ENCODE measurements around the gene GLT1D1.
"Not testable (repeated sequence)": the region's sequence is repeated elsewhere in the genome, so short reads cannot be mapped to it uniquely, and the experiment has no call there.

GLT1D1 gene

DNA sequence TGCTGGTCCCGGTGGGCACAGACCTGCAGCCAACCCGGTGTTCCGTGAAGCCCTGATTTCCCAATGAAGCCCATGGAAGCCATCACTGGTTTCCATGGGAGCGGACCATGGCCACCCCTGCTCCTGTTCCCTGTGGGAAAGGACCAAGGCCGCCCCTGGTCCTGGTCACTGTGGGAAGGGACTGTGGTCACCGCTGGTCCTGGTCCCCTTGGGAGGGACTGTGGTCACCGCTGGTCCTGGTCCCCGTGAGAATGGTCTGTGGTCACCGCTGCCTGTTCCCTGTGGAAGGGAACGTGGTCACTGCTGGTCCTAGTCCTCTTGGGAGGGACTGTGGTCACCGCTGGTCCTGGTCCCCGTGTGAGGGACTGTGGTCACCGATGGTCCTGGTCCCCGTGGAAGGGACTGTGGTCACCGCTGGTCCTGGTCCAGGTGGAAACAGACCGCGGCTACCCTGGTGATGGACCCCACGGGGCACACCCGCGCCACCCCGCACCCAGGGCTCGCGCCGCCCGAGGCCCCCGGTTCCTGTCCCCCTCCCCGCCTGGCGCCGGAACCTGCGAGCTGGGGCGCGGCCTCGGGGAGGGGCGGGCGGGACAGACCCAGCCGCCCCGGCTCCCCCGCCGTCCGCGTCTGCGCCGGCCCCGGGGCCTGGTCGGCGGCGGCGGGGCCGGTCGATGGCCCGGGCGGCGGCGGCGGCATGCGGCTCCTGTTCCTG is at the start of gene GLT1D1:
Gene GLT1D1 (plus strand): TSS at position 594 of the 715 bp plus-strand sequence. CDS start 104 bp downstream, at position 698.
- no peak for DNase-seq

DNA sequence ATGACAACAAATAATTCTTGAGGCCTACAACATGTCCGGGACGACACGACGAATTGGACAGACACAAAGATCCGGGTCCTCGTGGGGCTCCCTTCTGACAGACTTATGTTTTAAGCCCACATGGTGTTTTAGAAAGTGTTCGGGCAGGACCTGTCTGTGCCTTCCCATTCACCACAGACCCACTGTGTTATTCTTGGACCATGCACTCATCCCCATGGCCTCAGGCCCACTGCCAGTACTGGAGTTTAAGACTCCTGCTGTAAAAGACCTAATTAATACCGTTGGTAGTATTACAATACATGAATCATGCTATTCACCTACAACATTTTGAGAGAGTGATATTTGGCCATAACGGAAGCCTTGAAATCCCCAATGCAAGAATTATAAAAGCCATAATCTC is 49.5 kb upstream of the GLT1D1 start:
- no peak for DNase-seq

DNA sequence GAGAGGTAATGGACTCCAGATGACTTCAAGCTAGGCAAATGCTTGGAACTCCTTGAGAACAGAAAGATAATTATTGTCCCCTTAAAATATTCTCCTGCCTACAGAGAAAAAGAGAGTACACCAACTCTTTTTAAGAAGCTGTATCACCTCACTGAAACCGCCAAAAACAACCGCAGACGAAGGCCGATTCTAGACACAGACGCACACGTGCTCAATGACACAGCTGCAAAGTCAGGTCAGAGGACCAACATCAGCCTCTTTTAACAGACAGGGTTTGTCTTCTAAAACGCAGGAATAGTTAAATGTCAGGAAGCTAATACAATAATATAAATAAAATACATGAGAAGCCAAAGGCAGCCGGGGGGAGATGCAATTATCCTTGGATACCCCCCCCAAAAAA is 48.5 kb upstream of the GLT1D1 start:
- no peak for DNase-seq

DNA sequence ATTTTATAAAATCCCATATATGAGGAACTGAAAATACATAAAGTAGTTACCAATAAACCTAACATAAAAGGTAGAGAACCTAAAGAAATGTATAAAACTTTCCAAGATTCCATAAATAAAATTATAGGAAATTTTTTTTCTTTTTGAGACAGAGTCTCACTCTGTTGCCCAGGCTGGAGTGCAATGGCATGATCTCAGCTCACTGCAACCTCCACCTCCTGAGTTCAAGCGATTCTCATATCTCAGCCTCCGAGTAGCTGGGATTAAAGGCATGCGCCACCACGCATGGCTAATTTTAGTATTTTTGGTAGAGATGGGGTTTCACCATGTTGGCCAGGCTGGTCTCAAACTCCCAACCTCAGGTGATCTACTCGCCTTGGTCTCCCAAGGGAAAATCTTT is 47.9 kb upstream of the GLT1D1 start:
- DNase-seq, result not testable (repeated sequence)

DNA sequence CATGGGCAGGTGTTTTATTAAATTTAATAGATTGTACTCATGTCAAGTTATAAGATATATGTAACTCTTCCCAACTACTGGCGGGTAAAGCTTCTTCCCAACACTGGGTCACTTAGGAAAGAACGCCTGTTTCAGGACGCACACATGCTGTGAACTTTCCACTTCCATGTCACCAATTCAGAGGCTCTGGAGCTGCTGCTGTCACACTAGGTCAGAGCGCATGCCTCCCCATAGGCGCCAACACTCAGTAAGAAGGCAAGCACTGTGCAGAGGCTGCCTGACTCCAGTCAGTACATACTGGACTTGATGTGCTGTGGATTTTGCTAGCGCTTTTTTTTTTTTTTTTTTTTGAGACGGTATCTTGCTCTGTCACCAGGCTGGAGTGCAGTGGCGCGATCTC is 46.7 kb upstream of the GLT1D1 start:
- no peak for DNase-seq

DNA sequence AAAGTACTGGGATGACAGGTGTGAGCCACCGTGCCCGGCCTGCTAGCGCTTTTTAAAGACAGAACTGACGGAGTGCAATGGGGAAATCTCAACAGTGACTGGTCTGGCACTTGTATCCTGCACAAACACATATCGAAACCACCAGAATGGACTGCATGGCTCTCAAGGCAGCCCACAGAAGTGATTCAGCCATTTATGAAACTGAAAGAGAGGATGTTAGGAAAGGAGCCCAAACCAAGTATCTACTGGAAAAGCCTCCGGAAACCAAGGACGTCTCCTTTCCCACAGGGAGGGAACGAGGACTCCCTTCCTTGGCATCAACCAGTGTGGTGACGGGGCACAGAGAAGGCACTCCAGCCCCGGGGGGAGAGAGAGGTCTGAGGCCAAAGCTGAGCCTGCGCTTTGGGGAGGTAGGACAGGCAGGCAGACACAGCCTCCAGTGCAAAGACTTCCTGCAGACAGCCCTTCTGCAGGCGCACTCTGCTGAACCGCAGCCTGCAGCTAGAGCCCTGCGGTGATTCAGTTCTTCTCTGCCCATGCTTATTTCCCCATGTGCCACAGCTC is 46.0 kb upstream of the GLT1D1 start:
- DNase-seq, result no peak

DNA sequence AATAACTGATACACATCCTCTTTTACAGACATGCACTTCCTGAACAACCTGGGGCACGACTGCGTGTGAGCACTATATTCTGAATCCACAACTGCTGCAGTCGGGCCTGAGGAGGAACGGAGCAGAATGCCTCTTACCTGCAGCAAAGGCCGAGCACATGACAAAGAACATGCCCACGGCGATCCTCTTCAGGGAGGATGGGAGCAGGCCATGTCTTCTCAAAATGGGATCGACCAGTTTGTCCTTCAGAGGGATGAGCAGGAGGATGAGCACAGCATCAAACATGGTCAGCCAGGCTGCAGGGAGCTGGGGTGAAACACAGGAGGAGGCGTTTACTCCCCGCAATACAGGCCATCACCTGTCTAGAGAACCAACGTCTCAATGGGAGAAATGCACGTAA is 44.6 kb upstream of the GLT1D1 start:
- DNase-seq, result no peak

DNA sequence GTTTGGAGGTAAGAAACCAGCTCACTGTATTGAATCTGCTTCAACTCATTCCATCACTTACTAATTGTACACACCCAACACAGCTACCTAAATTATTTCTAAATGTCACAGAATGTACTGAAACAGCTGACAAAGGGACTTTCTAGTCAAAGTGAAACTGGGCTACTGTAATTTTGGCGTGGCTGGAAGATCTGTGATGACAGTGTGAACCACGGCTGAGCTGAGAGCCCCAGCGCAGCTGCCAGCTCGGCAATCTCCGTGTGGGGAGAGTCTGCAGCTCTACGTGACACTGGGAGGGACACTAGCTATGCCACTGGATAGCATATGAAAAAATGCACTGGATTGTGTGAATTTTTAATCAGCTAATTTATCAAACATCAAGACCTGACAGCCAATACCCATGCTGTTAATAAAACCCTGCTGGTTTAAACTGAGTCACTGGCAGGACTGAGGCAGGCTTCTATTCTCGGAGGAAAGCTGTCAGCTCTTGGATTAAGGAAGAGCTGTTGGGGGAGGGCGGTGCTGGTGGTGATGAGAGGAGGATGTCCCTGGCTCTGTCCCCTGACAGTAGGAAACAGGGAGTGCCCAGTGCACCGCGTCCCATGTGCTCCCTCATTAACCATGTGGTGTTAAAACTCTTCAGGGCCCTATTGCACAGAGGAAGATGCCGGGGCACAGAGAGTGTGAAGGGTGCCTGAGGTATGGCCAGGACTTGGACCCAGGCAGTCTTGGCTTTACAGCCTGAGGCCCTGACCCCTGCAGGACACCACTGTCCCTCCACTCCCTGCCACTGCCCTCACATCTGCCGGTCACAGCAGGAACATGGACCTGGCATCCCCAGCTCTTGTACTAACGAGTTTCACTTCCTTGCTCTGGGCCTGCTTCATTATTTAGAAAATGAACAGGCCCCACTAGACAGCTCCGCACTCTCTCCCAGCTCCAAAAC is 42.8 kb upstream of the GLT1D1 start:
- DNase-seq, result peak; percentile 57

DNA sequence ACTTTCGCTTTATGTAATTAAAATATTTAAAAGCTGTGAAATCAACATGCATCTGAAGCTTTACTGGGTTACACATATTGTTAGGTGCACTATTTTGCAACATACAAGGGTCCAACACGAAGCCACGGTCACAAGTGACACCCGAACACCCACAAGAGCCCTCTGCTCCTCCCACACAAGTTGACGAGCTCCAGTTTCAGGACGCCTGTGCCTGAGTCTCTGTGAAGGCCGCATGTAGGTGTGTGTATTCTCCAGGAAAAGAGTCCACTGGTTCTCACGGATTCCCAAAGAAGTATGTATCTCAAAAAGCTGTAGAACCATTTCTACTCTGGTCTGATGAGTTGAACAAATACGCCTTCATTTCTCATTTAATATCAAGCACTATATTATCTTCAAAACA is 41.5 kb upstream of the GLT1D1 start:
- no peak for DNase-seq

DNA sequence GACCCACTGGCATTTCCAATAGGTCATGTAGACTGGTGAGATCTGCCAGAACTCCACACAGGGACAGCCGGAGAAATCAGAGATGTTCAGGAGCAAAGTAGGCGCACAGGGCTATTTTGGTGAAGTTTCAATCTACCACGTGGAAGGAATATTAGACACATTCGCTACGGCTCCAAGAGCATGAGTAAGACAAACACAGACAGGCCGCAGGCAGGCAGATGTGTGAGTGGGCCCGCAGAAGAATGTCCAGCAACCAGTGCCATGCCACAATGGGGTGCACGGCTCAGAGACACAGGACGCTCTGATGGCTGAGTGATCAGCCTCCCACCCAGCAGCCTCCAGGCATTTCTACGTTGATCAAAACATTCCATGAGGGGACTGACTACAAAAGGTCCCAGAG is 39.9 kb upstream of the GLT1D1 start:
- no peak for DNase-seq

DNA sequence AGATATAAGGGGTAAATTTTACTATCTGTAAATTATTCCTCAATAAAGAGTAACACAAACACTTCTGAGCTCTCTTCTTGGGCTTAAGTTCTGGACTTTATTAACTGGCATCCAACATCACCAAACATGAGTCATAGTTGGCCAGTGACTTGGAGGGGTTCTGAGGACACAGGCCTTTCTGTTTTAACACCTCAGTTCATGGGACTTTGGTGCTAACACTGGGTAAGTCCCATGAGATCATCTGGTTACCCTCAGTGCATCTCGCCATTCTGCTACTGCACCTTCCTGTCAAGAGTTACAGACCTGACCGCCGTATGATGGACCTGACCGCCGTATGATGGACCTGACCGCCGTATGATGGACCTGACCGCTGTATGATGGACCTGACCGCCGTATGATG is 39.4 kb upstream of the GLT1D1 start:
- no peak for DNase-seq

DNA sequence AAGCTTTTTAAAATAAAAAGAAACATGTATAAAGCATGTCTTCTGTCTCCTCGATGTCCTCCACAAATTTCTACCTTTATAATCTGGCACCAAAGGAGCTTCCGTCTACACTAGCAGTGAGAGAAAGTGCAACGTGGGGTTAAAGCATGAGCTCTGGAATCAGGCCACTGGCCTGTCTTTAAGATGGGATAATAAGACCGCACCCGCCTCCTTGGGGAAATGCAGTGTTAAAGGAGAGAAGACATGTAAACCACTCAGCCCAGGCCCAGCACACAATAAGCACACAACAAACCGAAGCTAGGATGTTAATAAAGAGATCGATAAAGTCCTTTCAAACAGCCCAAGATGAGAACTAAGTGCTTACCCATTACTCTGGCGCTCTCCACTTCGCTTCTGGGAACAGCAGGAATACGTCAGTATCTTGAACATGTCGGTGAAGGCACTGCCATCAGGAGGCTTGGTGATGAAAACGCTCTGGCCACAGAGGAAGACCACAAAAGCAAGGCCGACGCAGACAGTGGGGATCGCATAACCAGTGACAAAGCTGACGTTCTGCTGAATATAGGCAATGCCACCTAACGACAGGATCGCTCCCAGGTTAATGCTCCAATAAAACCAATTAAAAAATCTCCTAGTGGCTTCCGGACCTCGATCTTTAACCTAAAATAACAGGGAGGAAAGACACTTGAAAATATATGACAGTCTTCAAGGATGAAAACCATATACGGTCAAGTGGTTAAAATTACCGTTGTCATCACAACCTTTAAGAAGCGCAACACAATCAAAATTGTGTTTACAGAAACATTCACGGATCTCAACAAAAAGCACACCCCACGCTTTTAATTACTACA is 38.6 kb upstream of the GLT1D1 start:
- no peak for DNase-seq

DNA sequence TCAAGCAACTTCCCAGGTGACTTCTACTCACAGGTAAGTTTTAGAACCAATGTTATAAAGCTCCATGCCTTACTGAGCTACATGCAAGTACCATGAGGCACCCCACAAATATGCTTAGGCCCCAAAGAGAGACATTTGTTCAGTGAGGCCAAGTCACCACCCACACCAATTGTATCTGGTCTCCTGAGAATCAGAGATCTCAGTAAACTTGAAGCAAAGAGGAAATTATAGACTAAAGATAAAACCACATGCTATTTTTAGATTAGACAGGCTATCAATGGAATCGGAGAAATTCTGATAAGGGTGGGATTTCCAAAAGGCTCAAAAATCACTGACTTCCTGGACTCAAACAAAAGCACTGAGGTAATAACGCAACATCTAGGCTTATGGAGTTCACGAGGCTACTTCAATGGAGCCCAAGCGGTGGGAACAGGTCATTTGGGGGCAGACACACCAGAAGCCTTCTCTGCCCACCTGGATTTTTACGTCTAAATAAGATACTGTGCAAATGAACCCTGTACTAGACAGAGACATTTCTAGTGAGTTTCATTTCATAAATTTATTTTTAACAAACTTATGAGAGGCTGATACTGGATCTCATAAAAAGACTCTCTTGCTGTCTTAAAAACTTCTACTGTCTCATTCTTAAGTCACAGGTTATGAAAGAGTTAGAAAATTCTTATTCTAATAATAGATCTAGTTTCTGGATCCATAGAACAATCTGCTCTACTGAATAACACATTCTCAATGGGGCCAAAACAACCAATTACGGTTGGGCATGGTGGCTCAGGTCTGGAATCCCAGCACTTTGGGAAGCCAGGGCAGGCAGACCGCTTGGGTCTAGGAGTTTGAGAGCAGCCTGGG is 37.3 kb upstream of the GLT1D1 start:
- DNase-seq, result no peak

DNA sequence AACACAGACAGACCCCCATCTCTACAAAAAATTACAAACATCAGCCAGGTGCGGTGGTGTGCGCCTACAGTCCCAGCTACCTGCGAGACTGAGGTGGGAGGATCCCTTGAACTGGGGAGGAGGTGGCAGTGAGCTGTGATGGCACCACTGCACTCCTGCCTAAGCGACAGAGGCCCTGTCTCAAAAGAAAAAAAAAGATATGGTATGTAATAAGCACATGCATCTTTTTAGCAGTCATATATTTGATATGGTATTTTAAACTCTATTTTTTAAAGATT is 36.7 kb upstream of the GLT1D1 start:
- DNase-seq, result no peak

DNA sequence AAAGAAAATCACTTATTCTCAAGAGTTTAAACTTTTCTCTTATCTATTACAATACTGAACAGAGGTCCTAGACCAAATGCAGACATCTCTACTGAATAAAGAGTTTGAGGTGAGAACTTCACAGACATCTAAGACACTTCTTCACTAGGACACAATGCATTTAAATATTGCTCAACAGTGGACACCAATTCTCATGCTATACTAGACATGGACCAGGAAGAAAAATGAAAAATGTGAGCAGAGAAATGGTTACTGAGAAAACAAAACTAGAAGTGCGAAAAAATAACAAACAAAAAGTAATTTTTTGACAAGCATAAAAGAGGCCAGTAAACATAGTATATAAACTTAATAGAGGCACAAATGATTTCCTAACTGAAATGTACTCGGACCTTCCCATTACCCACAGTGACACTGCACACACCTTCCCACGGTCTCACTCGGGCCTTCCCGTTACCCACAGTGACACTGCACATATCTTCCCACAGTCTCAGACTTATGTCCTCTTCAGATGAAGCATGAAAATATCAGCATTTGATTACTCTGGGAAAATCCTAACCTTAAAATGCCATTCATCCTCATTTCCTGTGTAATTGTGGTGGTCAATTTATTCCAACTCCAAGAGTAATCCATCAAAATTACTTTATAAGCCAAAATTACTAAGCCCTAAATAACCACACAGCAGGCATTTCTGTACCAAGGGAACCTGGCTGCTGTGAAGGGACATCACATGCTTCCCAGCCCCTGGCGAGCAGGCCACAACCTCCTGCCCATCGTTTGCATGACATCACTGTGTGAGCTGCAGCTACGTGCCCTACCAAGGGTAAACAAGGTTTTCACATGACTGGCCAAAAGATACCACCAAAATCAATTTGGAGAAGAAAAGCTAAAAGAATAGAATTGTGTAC is 35.9 kb upstream of the GLT1D1 start:
- peak; percentile 16 for DNase-seq

DNA sequence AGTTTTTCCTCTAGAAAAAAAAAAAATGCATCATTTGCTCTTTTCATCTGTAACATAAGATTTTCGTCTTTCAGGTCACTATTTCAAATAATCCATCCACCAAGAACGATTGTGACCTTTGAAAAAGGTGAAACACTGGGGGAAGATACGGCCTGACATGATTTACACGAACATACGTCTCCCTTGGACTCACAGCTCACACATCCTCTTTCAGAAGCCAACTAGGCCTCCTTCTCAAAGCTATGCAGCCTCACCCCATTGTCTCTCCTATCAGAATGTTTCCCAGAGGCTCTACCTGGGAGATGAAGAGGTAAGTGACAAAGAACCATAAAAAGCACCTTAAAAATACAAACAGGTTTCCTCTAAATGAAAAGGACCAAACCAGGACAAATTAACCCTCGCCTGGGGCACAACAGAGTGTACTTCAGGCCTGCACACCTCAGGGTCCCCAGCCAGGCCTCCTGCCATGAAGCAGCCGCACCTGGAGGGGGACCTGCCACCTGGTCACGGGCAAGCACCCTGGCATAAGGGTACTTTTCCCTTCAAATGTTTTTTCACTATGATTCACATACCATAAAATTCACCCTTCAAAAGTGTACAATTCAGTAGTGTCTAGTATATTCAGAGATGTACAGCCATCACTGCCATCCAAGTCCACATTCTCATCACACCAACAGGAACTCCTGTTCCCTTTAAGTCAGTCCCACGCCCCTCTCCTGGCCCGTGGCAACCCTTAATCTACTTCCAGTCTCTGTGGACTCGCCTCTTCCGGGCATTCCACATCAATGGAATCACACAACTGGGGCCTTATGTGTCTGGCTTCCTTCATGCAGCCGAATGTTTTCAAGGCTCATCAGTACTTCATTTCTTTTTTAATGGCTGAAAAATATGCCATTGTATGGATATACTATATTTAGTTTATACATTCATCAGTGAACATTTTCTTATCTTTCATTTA is 34.9 kb upstream of the GLT1D1 start:
- DNase-seq, result peak; percentile 55

DNA sequence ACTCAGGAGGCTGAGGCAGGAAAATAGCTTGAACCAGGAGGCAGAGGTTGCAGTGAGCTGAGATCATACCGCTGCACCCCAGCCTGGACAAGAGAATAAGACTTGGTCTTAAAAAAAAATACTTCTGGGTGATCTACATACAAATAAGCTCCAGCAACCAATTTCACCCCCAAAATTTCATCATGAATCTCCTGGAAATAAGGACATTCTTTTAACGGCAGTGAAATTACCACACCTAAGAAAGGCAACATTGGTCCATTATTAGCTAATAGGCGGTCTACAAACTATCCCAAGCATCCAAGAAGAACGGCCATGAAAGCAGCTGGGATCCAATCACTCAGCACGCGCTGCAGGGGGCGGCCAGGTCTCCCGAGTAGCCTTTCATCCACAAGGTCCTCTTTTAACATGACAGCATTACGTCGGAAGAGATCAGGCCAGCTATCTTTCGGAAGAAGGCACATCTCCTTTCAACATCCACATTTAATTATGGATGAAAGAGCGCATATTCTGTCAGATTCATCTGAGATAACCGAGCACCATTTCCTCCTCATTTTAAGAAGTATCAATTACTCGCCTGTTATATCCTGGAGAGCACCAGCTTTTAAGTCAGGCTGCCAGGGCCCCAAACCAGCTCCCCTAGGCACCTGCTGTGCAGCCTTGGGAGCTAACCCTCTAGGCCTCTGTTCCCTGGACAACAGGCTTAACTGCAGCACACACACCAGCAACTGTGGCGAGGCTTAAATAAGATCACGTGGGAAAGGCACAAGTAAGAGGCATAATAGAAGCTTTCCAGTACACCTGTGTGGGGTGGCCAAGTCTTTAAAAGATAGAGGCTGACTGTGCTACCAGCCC is 33.8 kb upstream of the GLT1D1 start:
- DNase-seq, result no peak

DNA sequence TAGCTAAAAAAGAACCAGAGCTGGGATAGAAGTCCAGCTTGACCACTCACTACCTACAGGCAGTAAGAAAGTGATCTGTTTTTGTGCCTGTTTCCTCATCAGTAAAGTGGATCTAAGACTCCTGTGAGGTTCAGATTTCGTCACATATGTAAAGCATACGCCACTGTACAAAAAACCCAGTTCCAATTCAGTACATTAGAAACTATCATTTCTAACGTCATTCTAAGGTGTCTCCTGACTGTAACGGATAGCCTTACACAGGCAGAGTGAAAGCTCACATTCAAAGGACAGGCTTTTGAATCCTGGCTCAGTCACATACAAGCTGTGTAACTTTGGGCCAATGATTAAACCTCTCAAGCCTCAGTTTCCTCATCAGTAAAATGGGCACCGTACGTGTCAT is 33.0 kb upstream of the GLT1D1 start:
- DNase-seq, result no peak
